GM12892 (cell line): ENCODE measurements around the gene MCL1.

Experiments
- POLR2A ChIP-seq: IDR thresholded peaks from 2 replicates; pipeline ENCODE4 v1.6.1; 2011; ENCODE audit warnings: low read depth, low read length, control low read depth
- POLR2AphosphoS5 ChIP-seq: IDR thresholded peaks from 2 replicates; pipeline ENCODE4 v1.6.1; 2011; ENCODE audit warnings: low read depth, low read length, control low read depth

DNA sequence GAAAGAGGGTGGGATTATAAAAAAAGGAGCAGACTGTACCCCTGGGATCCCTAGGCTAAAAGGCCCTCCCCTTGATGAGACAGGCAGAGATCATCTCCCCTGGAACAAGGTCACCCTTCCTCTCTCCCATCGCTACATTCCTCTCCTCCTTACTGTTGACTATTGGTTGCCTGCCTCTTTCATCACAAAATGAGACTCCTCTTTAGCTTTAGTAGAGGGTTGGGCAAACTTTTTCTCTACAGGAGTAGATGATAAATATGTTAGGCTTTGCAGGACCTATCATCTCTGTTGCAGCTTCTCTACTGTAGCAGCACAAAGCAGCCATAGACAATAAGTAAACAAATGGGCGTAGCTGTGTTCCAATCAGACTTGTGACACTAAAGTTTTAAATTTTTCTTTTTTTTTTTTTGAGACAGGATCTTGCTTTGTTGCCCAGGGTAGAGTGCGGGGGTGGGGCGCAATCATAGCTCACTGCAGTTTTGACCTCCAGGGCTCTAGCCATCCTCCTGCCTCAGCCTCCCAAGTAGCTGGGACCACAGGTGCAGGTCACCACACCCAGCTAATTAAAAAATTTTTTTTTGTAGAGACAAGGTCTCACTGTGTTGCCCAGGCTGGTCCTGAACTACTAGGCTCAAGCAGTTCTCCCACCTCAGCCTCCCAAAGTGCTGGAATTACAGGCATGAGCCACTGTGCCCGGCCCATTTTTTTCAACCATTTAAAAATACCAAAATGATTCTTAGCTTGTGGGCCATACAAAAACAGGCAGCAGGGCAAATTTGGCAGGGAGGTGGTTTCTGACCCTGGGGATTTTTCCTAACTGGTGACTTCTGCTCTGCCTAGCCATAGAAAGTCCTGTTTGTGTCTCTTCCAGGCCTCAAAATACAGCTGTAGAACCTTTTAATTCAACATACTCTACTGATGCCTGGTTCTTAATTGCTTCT, 15.1 kb downstream of the MCL1 start:
- no peak for TF ChIP-seq POLR2A
- TF ChIP-seq POLR2AphosphoS5 = no peak
